HUES48 (cell line): ENCODE data around the gene MAGI2.

Source experiments
- H3K27ac ChIP-seq: one replicate; pipeline ENCODE4 v1.7.0; 2013; ENCODE audit warnings: low read depth, low read length, inconsistent platforms
- H3K27me3 ChIP-seq: 2 replicates; pipeline ENCODE4 v1.6.1; 2013; ENCODE audit warnings: mild to moderate bottlenecking, low read length; ENCODE audit not compliant: control insufficient read depth, insufficient read depth
- H3K36me3 ChIP-seq: 2 replicates; pipeline ENCODE4 v1.6.1; 2013; ENCODE audit warnings: low read length; ENCODE audit not compliant: control insufficient read depth, insufficient read depth
- H3K4me1 ChIP-seq: 2 replicates; pipeline ENCODE4 v1.6.1; 2013; ENCODE audit warnings: mild to moderate bottlenecking, low read length; ENCODE audit not compliant: control insufficient read depth, insufficient read depth
- H3K4me3 ChIP-seq: 2 replicates; pipeline ENCODE4 v1.5.1; 2013; ENCODE audit warnings: mild to moderate bottlenecking, low read depth, low read length
- H3K9ac ChIP-seq: 2 replicates; pipeline ENCODE4 v1.6.1; 2013; ENCODE audit warnings: mild to moderate bottlenecking, low read depth, low read length, moderate library complexity
- H3K9me3 ChIP-seq: 2 replicates; pipeline ENCODE4 v1.6.1; 2013; ENCODE audit warnings: low read length; ENCODE audit not compliant: control insufficient read depth, insufficient read depth

Gene MAGI2

GRCh38 chr7:78703391-78703790 is 750.1 kb downstream of the MAGI2 start:
- Histone ChIP-seq H3K27me3 (no peaks in the 10 kb centered on the region), H3K9ac (no peak overlapping the region), H3K9me3 (no peaks in the 10 kb centered on the region), H3K4me3 (no peak overlapping the region), H3K36me3 (no peaks in the 10 kb centered on the region), H3K4me1 (peaks cover 18% of the 10 kb centered on the region), H3K27ac (no peak overlapping the region)

GRCh38 chr7:78702770-78703169 is 750.7 kb downstream of the MAGI2 start:
- H3K27ac ChIP-seq, result no peak overlapping the region
- H3K36me3 ChIP-seq, result no peaks in the 10 kb centered on the region
- H3K4me1 ChIP-seq, result peaks cover 19% of the 10 kb centered on the region
- no peak overlapping the region for H3K9ac ChIP-seq
- H3K9me3 ChIP-seq, result no peaks in the 10 kb centered on the region
- H3K4me3 ChIP-seq, result no peak overlapping the region
- no peaks in the 10 kb centered on the region for H3K27me3 ChIP-seq

- Histone ChIP-seq H3K9me3 (no peaks in the 10 kb centered on the region), H3K9ac (no peak overlapping the region), H3K4me1 (peaks cover 9% of the 10 kb centered on the region)
These were observed 757.6 kb downstream of the MAGI2 start for GRCh38 chr7:78695826-78696225.

GRCh38 chr7:78691584-78691983 is 761.9 kb downstream of the MAGI2 start:
- Histone ChIP-seq H3K27ac (no peak overlapping the region), H3K4me3 (no peak overlapping the region), H3K27me3 (no peaks in the 10 kb centered on the region), H3K9me3 (no peaks in the 10 kb centered on the region), H3K4me1 (no peaks in the 10 kb centered on the region; the same call in 1 of the 2 replicates), H3K9ac (no peak overlapping the region), H3K36me3 (no peaks in the 10 kb centered on the region)

More at GRCh38 chr7:78695826-78696225, 757.6 kb downstream of the MAGI2 start:
- H3K27me3 ChIP-seq, result no peaks in the 10 kb centered on the region
- no peak overlapping the region for H3K4me3 ChIP-seq
- no peak overlapping the region for H3K27ac ChIP-seq
- H3K36me3 ChIP-seq, result no peaks in the 10 kb centered on the region

GRCh38 chr7:78690174-78690573 is 763.3 kb downstream of the MAGI2 start:
- no peak overlapping the region for H3K4me3 ChIP-seq
- H3K36me3 ChIP-seq, result no peaks in the 10 kb centered on the region
- H3K9me3 ChIP-seq, result no peaks in the 10 kb centered on the region
- H3K9ac ChIP-seq, result no peak overlapping the region
- no peaks in the 10 kb centered on the region for H3K27me3 ChIP-seq
- no peak overlapping the region for H3K27ac ChIP-seq
- peaks cover 9% of the 10 kb centered on the region for H3K4me1 ChIP-seq

- H3K9me3 ChIP-seq, result no peaks in the 10 kb centered on the region
- H3K27me3 ChIP-seq, result no peaks in the 10 kb centered on the region
- no peaks in the 10 kb centered on the region for H3K36me3 ChIP-seq
- H3K4me3 ChIP-seq, result no peak overlapping the region
- no peak overlapping the region for H3K27ac ChIP-seq
- no peak overlapping the region for H3K9ac ChIP-seq
- peaks cover 17% of the 10 kb centered on the region for H3K4me1 ChIP-seq
These were observed 765.1 kb downstream of the MAGI2 start for GRCh38 chr7:78688376-78688775.

GRCh38 chr7:78686189-78686588 is 767.3 kb downstream of the MAGI2 start:
- no peaks in the 10 kb centered on the region for H3K36me3 ChIP-seq
- H3K4me1 ChIP-seq, result peaks cover 17% of the 10 kb centered on the region
- no peaks in the 10 kb centered on the region for H3K9me3 ChIP-seq
- no peaks in the 10 kb centered on the region for H3K27me3 ChIP-seq
- no peak overlapping the region for H3K9ac ChIP-seq
- no peak overlapping the region for H3K4me3 ChIP-seq
- no peak overlapping the region for H3K27ac ChIP-seq

- no peak overlapping the region for H3K27ac ChIP-seq
- peaks cover 17% of the 10 kb centered on the region for H3K4me1 ChIP-seq
- no peaks in the 10 kb centered on the region for H3K27me3 ChIP-seq
- no peaks in the 10 kb centered on the region for H3K36me3 ChIP-seq
- H3K9me3 ChIP-seq, result no peaks in the 10 kb centered on the region
- H3K4me3 ChIP-seq, result no peak overlapping the region
- no peak overlapping the region for H3K9ac ChIP-seq
These were observed 769.3 kb downstream of the MAGI2 start for GRCh38 chr7:78684201-78684600.

- H3K36me3 ChIP-seq, result no peaks in the 10 kb centered on the region
- no peak overlapping the region for H3K9ac ChIP-seq
- no peaks in the 10 kb centered on the region for H3K9me3 ChIP-seq
- H3K27me3 ChIP-seq, result no peaks in the 10 kb centered on the region
- H3K27ac ChIP-seq, result no peak overlapping the region
- H3K4me3 ChIP-seq, result no peak overlapping the region
- H3K4me1 ChIP-seq, result peaks cover 17% of the 10 kb centered on the region
These were observed 769.9 kb downstream of the MAGI2 start for GRCh38 chr7:78683566-78683965.

GRCh38 chr7:78679112-78679876 is 774.2 kb downstream of the MAGI2 start:
- no peaks in the 10 kb centered on the region for H3K36me3 ChIP-seq
- H3K4me1 ChIP-seq, result peaks cover 19% of the 10 kb centered on the region; the same call in 1 of the 2 replicates
- H3K27ac ChIP-seq, result no peak overlapping the region
- H3K27me3 ChIP-seq, result no peaks in the 10 kb centered on the region
- H3K4me3 ChIP-seq, result no peak overlapping the region
- H3K9me3 ChIP-seq, result no peaks in the 10 kb centered on the region
- no peak overlapping the region for H3K9ac ChIP-seq

GRCh38 chr7:78677391-78677790 is 776.1 kb downstream of the MAGI2 start:
- Histone ChIP-seq H3K36me3 (no peaks in the 10 kb centered on the region), H3K27me3 (no peaks in the 10 kb centered on the region), H3K4me3 (no peak overlapping the region), H3K27ac (no peak overlapping the region), H3K9ac (no peak overlapping the region), H3K9me3 (no peaks in the 10 kb centered on the region), H3K4me1 (peaks cover 16% of the 10 kb centered on the region; the same call in 1 of the 2 replicates)
